Left hindlimb (tissue), 1 donor: ENCODE results near the gene HAS3.

Experiments
- DNase-seq: peaks from one replicate; pipeline ENCODE4 v3.0.0-alpha.2; 2018

The HAS3 gene

GRCh38 chr16:69157196-69157595, 51.7 kb downstream of the HAS3 start:
- no peak for DNase-seq

- no peak for DNase-seq
Observed at GRCh38 chr16:69160192-69160591, 54.7 kb downstream of the HAS3 start.

- no peak for DNase-seq
Observed at GRCh38 chr16:69165584-69165983, 60.1 kb downstream of the HAS3 start.

GRCh38 chr16:69166221-69166833, 60.9 kb downstream of the HAS3 start:
- DNase-seq = no peak

GRCh38 chr16:69166946-69167930, 61.8 kb downstream of the HAS3 start:
- no peak for DNase-seq
